NCI-H526 (cell line): Measurements from ENCODE around the gene RNF214.
A peak's percentile ranks its signal among the peaks of the same experiment; 100 is the strongest.
"Not testable (repeated sequence)": the region's sequence is repeated elsewhere in the genome, so short reads cannot be mapped to it uniquely, and the experiment has no call there.

Experiments used
- DNase-seq, 2 experiments: peaks; one replicate each; lab custom pipeline; 2025; lab: John Stamatoyannopoulos, UW

Gene RNF214

GRCh38 chr11:117232092-117232878, at the start of gene RNF214:
TSS of gene RNF214 (plus strand) at chr11:117232671. CDS start at chr11:117234273, 1,602 bp downstream.
- peak; percentile 72 to 97 for DNase-seq

DNA sequence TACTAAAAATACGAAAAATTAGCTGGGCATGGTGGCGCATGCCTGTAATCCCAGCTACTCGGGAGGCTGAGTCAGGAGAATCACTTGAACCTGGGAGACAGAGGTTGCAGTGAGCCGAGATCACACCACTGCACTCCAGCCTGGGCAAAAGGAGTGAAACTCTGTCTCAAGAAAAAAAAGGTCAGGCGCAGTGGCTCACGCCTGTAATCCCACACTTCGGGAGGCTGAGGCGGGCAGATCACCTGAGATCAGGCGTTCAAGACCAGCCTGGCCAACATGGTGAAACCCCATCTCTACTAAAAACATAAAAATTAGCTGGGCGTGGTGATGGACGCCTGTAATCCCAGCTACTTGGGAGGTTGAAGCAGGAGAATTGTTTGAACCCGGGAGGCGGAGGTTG, 49.3 kb upstream of the RNF214 start:
- DNase-seq, result not testable (repeated sequence)

DNA sequence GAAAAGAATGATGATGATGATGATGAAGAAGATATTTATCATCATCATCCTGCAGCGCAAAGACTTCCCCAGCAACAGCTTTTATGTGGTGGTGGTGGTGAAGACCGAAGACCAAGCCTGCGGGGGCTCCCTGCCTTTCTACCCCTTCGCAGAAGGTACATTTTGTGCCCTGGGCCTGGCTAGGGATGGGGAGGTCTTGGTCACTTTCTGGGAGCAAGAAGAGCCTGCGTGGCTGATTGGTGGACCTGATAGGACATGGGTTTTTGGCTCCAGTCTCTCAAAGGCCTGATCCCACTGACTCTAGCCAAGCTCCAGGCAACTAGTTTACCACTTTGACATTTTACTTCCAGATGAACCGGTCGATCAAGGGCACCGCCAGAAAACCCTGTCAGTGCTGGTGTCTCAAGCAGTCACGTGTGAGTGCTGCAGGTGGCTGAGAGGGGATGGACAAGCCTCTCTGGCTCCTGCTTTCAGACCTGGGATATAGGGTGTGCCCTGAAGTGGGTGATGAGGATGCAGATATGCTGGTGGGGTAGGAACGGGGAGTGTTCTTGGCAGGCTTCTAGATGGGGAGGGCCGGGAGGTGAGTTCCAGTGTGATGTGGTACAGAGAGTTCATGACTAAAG, 48.6 kb upstream of the RNF214 start:
- peak; percentile 29 to 63 for DNase-seq

DNA sequence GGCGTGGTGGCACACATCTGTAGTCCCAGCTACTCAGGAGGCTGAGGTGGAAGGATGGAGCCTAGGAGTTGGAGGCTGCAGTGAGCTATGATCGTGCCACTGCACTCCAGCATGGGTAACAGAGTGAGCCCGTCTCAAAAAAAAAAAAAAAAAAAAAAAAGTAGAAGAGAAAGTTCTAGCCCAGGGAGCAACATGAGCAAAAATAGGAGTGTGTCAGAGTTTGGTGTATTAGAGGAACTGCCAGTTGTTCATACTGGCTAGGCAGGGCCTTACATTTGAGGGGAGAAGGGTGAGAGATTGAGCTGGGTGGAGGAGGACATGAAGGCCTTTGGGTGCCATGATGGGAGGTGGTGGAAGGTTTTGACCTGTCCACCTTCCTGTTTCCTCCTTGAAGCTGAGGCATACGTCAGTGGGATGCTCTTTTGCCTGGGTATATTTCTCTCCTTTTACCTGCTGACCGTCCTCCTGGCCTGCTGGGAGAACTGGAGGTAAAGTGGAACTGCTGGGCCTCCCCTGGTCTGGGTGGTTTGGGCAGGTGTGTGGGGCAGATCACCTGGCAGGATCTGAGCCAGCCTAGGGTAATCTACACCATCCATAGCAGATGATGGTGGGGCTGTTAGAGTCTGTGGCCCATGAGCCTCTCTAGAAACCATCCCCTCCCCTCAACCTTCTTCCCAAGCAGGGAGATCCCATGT, 46.6 kb upstream of the RNF214 start:
- no peak for DNase-seq

GRCh38 chr11:117186431-117186761, 46.1 kb upstream of the RNF214 start:
- DNase-seq, result no peak

GRCh38 chr11:117187007-117187406, 45.5 kb upstream of the RNF214 start:
- no peak for DNase-seq

- no peak for DNase-seq
Measured at GRCh38 chr11:117187428-117187798, 45.1 kb upstream of the RNF214 start.

DNA sequence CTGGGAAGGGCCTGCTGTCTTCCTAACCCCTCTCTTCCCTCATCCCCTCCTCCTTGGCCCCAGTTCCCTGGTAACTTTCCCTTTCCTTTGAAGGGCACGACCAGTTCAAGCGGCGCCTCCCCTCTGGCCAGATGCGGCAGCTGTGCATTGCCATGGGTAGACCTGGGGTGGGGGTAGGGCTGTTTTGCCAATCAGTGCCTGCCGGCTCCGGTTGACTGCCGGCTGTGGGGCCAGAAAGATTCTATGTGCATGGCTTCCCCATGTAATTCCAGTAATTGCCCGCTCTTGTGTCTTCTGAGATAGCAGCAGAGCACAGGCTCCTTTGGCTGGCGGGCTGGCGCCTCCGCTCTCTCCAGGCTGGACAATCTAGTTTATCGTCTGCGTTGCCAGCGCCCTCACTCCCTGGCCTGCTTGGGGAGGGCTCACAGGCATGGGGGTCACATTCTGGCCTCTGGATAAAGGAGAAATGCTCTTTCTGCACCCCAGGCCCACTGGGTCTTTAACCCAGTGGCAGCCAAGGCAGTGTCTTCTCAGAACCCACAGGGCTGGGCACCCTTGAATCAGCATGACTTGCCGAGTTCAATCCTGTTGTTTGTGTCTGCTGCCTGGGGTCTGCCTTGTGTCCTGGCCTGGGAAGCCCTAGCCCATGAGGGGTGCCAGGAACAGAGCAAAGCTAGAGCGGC, 44.5 kb upstream of the RNF214 start:
- DNase-seq, result no peak

DNA sequence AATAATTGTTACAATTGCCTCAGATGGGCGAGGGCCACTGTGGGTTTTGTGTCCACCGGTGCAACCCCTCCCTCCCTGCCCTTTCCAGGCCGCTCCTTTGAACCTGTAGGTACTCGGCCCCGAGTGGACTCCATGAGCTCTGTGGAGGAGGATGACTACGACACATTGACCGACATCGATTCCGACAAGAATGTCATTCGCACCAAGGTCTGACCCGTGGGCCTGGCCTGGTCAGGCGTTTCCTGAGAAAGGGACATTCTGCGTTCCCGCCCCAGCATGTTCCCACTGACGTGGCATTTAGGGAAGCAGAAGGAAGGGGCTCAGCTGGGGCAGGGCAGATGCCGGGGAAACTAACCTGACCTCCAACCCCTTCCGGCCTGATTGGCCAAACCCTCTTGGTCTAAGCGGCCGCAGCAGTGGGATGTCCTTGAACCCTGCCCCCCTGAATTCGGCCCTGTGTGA, 43.8 kb upstream of the RNF214 start:
- no peak for DNase-seq

DNA sequence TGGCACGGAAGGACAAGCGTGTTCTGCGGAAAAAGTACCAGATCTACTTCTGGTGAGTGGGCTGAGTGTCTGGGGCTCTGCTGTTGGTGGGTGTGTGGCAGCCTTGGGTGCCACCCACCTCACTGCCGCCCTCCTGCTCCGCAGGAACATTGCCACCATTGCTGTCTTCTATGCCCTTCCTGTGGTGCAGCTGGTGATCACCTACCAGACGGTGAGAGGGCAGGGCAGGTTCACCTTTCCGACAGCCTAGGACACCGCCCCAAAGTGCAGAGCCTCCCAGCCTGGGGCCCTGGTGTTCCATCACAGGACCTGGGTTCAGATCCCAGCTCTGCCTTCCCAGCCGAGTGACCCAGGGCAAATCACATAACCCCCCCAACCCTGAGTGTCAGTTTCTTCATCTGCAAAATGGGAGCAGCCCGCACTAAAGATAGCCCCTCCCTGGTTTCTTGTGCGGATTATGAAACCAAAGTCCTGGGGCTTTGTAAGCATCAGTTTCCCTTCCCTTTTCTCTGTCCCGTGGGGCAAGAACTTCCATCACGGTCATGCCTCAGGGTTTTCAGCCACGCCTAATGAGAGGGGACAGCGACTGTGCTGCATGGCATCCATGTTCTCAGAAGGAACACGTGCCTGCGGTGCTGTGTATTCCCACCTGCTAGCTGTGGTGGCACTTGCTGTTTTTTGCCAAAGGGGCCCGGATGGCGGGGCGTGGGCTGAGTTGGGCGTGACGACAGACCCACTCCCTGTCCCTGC, 43.1 kb upstream of the RNF214 start:
- no peak for DNase-seq

DNA sequence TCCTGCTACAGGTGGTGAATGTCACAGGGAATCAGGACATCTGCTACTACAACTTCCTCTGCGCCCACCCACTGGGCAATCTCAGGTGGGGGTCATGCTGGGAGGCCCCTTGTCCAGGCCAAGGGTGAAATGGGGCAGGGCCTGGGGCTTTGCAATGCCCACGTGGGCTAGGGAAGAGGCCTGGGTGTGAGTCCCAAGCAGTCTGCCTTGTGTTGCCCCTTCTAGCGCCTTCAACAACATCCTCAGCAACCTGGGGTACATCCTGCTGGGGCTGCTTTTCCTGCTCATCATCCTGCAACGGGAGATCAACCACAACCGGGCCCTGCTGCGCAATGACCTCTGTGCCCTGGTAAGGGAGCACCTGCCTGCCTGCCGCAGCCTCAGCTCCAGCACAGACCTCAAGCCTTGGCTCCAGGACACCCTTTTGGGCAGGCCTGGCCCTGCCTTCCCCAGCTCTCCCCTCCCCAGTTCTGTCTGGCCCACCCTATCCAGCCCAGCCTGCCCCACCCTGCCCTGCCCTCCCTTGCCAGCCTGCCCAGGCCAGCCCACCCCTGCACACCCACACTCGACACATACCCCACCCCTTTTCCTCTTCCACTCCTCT, 42.4 kb upstream of the RNF214 start:
- no peak for DNase-seq

DNA sequence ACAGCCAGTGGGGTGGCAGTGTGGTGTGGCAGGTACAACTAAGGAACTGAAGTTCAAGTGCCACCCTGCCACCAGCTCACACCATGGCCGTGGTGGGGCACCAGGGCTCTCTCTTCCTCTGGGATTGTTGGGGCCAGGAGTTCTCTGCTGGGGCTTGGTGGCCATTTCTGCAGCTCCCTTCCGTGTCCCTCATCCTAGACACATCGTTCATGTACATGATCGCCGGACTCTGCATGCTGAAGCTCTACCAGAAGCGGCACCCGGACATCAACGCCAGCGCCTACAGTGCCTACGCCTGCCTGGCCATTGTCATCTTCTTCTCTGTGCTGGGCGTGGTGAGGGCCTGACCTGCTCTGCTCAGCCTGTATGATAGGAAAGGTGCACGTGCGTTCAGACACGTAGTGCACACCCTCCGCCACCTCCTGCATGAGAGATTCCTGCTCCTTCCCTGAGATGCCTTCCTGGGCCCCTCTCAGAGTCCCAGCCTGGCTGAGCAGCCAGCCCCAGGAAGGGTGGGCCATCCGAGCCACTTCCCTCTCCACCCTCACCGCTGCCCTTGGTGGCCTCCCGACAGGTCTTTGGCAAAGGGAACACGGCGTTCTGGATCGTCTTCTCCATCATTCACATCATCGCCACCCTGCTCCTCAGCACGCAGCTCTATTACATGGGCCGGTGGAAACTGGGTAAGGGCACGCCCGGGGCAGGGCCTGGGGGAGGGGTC, 40.6 kb upstream of the RNF214 start:
- DNase-seq, result no peak

- DNase-seq, result no peak
Measured at GRCh38 chr11:117192401-117192875, 40.0 kb upstream of the RNF214 start.

DNA sequence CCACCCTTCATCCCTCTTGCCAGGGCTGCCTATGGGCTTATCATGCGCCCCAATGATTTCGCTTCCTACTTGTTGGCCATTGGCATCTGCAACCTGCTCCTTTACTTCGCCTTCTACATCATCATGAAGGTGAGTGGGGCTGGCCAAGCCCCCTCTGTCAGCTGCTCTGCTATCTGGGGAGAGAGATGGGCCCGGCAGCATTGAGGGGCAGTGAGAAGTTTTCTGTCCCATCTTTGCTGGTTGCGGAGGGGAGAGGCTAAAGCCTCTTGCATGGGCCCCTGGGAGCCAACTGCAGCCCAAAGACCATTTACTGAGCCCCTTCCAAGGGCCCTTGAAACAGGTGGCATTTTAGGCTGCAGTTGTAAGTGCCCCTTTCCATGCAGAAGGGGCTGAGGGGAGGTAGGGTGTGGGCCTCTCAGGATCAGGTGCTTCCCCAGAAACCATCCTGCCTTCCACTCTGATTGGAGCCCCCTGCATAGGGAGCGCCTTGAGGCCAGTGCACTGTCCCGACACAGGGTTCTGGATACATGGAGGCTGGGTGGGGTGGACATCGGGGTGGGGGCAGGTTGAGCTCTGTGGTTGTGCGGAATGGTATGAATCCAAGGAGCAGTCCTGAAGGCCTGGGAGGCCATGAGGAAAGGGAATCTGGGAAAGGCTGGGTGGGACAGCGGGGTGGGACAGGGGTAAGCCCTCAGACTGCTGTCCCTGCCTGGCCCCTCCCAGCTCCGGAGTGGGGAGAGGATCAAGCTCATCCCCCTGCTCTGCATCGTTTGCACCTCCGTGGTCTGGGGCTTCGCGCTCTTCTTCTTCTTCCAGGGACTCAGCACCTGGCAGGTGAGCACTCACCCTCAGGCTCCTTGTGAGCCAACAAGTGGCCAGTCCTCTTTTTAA, 39.1 kb upstream of the RNF214 start:
- no peak for DNase-seq

DNA sequence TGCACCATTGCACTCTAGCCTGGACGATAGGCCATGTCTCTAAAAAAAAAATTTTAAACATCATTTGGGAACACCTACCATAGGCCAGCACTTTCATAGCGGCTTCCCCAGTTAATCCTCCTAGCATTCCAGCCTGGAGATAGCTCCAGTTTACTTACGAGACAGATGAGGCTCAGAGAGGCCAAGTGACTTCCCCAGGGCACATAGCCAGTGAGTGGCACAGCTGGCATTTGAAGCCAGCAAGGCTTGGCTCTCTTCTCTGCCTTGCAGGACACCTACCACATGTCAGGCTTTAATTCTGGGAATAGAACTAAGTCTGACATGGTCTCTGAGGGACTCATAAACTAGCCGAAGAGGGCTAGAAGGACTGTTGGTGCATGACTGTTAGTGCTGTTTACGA, 38.2 kb upstream of the RNF214 start:
- DNase-seq, result no peak

DNA sequence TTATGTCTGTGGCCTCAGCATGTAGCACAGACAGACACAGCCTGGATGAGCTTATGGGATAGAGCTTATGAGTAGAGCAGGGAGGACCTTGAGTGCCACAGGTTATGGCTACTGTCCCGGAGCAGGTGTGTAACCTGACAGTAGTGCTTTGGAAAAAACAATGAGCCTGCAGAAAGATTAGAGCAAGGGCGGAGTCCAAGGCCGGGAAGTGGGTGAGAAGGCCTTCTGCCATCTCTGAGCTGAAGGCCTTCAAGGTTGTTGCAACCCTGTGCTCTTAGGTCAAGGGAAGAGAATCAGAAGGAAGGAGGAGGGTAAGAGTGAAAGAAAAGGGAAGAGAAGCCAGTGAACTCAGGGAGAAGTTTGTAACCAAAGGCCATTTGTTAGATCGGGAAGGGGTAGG, 37.2 kb upstream of the RNF214 start:
- DNase-seq, result no peak

- no peak for DNase-seq
Measured at GRCh38 chr11:117195761-117196160, 36.7 kb upstream of the RNF214 start.

DNA sequence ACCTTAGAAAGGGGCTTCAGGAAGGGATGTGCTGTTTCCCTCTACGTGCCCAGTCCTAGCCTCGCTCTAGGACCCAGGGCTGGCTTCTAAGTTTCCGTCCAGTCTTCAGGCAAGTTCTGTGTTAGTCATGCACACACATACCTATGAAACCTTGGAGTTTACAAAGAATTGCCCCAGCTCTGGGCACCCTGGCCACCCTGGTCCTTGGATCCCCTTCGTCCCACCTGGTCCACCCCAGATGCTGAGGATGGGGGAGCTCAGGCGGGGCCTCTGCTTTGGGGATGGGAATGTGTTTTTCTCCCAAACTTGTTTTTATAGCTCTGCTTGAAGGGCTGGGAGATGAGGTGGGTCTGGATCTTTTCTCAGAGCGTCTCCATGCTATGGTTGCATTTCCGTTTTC, 35.5 kb upstream of the RNF214 start:
- DNase-seq, result no peak
